Esophagus squamous epithelium (tissue), 4 donors: Measurements from ENCODE around the gene SPINK5.

Experiments used
- CTCF ChIP-seq, 6 experiments: fragments of 450-650 bp in 4 of 6; fragments of 200-600 bp in 2 of 6; sonication (generic) in 2 of 6; IDR thresholded peaks; one replicate each; pipeline ENCODE4 v1.5.1; 2016 to 2019; ENCODE audit warnings: antibody characterized with exemption in 6 of 6, mild to moderate bottlenecking in 4 of 6, moderate library complexity in 4 of 6
- POLR2A ChIP-seq, 4 donors: fragments of 450-650 bp; IDR thresholded peaks; one replicate each; pipeline ENCODE4 v1.6.1; 2017; ENCODE audit warnings: antibody characterized with exemption in 4 of 4, mild to moderate bottlenecking in 4 of 4, moderate library complexity in 3 of 4

GRCh38 chr5:148085310-148085709 lies 21.5 kb downstream of the SPINK5 start:
- no peak for TF ChIP-seq CTCF (IDR thresholded peaks at IDR 0.05)
- no peak for TF ChIP-seq POLR2A (IDR thresholded peaks at IDR 0.05)
